SH-SY5Y (cell line): ENCODE results near the gene MKNK2.

Experiments
- GATA2 ChIP-seq: IDR thresholded peaks from 2 replicates; pipeline ENCODE4 v1.6.1; 2011; ENCODE audit warnings: mild to moderate bottlenecking, low read depth, low read length
- GATA3 ChIP-seq: IDR thresholded peaks from 2 replicates; pipeline ENCODE4 v1.6.1; 2011; ENCODE audit warnings: low read depth, mild to moderate bottlenecking, low read length, moderate library complexity

DNA sequence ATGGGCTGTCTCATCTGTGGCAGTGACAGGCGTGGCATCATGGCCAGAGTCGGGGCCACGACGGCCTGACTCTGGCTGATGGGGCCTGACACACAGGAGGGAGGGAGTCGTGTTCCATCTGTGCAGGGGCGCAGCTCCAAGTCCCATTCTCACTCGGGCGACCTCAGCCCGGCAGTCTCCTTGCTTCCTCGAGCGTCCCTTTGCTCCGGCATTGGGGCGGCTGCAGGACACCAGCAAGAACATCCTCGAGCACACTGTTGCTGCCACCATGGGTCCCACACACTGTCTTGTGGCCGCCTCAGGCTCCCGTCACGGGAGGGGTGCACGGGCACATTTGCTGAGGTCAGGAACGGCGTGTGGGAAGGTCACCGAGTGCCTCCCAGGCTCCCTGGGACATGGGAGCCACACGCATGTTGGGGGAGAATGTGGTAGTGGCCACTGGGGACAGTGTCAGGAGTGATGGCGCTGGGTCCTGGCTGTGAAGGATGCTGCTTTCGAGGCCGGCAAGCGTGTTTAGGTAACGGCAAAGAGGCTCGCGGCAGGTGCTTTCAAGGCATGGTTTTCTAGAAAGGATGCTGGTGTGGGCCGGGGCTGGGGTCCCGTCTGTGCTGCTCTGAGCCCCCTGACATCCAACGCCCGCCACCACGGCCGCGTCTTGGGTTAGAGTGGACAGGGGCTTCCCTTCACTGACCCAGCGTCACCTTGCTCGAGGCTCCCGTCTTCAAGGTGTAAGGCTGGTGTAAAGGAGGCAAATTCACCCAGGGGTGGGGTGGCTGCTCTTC, 49.1 kb upstream of the MKNK2 start:
- TF ChIP-seq GATA2: no peak
- TF ChIP-seq GATA3: no peak
